22Rv1 (cell line): ENCODE results near the gene TSPAN2.

Experiments
- ZFX ChIP-seq: fragments of 450-650 bp; IDR thresholded peaks from 2 replicates; pipeline ENCODE4 v1.6.1; 2017; ENCODE audit warnings: antibody characterized with exemption, borderline replicate concordance
- TF ChIP-seq, protein P1 (sequence below): fragments of 450-650 bp; IDR thresholded peaks from 2 replicates; pipeline ENCODE4 v1.5.1; 2017; ENCODE audit warnings: mild to moderate bottlenecking

DNA sequence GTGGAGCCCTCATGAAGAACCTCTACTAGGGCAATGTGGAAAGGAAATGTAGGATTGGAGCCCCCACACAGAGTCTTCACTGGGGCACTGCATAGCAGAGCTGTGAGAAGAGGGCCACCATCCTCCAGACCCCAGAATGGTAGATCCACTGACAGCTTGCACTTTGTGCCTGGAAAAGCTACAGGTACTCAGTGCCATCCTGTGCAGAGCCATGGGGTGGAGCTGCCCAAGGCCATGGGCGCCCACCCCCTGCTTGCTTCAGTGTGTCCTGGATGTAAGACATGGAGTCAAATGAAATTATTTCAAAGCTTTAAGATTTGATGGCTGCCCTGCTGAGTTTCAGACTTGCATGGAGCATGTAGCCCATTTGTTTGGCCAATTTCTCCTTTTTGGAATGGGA lies 76.9 kb downstream of the TSPAN2 start:
- TF ChIP-seq, protein P1, sequence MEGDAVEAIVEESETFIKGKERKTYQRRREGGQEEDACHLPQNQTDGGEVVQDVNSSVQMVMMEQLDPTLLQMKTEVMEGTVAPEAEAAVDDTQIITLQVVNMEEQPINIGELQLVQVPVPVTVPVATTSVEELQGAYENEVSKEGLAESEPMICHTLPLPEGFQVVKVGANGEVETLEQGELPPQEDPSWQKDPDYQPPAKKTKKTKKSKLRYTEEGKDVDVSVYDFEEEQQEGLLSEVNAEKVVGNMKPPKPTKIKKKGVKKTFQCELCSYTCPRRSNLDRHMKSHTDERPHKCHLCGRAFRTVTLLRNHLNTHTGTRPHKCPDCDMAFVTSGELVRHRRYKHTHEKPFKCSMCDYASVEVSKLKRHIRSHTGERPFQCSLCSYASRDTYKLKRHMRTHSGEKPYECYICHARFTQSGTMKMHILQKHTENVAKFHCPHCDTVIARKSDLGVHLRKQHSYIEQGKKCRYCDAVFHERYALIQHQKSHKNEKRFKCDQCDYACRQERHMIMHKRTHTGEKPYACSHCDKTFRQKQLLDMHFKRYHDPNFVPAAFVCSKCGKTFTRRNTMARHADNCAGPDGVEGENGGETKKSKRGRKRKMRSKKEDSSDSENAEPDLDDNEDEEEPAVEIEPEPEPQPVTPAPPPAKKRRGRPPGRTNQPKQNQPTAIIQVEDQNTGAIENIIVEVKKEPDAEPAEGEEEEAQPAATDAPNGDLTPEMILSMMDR: no peak
- no peak for TF ChIP-seq ZFX
